ELF-1 (cell line): Measurements from ENCODE around the gene NR2C2AP.

ENCODE experiments used
- DNase-seq: peaks from one replicate; pipeline ENCODE4 v3.0.0-alpha.2; 2016; ENCODE audit warnings: low read depth, low spot score

NR2C2AP gene

DNA sequence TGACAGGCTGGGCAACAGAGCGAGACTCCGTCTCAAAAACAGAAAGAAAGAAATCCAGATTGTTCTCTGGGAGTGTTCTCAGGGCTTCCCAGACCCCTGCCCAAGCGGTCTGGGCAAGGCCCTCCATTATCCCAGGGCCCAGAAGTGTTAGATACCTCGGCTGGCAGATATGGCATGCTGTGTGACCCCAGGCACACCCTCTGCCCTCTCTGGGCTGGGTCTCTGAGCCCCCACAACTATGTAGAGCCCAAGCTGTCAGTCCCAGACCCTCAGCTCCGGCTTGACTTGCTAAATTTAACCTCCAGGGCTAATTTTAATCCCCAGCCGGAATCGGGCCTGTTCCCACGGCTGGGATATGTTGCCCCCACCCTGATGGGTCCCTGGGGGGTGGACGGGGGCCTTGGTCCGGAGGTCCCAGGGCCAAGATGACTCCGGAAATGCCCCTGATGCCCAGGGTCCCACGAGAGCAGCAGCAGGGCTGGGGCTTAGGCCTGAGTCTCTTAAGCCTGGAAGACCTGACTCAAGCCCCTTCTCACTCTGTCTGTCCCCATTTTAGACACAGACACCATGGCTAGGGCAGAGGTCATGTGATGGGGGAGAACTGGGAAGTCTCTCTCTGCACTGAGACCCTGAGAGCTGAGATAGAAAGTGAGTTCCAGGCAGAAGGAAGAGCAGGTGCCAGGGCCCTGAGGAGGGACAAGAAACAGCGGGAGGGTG is 50.4 kb downstream of the NR2C2AP start:
- no peak for DNase-seq

DNA sequence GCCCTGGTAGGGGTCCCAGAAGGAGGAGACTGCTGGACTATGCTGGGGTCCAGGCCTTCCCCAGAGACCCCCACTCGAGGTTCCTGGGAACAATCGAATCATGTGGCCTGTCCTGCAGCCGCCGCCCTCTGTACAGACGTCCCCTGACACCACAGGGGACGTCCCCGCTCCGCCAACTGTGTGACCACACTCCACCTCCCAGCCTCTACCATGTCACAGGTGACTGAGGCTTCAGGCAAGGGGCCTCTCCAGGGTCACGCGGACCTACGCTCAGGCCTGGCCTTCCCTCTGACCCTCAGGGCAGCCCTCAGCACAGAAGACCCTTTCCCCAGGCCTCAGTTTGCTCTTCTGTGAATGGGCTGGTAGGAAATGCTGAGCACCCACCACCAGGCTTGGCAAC is 51.8 kb downstream of the NR2C2AP start:
- no peak for DNase-seq
